GM10847 (cell line): Measurements from ENCODE around the gene CHRNA3.

Source experiments
- POLR2A ChIP-seq: IDR thresholded peaks from 2 replicates; pipeline ENCODE4 v1.6.1; 2011; ENCODE audit not compliant: insufficient read length; ENCODE audit errors: extremely low read depth

Gene CHRNA3

DNA sequence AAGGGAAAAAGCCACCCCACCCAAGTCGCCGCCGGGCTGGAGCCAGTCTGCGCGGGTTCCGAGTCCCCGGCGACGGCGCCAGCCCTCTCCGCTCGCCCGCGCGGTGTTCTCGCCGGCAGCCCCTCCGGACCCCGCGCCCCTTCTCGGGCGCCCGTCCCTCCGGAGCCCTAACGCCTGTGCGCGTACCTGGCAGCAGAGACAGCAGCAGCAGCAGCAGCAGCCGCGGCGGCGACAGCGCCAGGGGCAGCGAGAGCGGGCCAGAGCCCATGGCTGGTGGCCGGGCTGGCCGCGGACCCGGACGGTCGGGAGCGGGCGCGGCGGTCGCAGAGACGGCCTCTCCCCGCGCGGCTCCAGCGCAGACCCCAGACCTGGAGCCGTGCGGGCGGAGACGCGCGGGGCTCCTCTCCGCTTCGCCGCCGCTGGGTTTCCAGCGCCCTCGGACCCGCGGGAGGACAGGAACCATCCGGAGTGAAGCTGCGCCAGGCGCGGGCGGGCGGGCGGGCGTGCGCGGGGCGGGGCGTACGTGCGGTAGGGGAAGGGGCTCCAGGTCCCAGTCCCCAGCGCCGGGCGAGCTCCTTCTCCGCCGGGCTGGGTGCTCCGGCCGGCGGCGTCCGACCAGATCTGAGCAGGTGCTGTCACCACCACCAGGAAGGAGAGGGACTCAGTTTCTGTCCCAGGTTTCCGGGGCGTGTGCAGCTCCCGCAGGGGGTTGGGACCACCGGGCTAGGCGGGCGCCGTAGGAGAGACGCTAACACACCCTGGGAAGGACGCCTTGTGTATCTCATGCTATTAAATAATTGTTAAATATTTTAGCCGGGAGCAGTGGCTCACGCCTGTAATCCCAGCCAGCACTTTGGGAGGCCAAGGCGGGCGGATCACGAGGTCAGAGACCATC lies at the start of gene CHRNA3:
Gene CHRNA3, minus strand, starts transcription at position 470 of the 895 bp plus-strand sequence. Its CDS starts 202 bp downstream, at position 268.
- no peak for TF ChIP-seq POLR2A

DNA sequence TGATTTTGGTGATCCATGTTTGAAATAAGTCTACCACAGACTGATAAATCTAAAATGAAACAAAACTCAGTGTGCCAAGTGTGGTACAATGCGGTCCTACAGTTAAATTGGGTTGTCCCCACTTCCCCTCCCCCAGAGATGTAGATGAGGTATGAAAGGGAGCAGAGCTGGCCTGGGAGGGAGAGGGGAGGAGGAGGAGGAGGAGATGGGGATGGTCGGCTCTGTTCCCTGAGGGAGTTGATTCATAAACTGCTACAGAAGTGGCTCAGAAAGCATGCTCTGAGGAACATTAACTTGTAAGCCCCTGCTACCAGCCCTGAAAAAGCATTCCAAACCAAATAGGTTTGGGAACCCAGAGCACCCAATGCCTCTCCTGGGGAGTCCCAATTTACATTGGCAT lies 48.2 kb upstream of the CHRNA3 start:
- no peak for TF ChIP-seq POLR2A

DNA sequence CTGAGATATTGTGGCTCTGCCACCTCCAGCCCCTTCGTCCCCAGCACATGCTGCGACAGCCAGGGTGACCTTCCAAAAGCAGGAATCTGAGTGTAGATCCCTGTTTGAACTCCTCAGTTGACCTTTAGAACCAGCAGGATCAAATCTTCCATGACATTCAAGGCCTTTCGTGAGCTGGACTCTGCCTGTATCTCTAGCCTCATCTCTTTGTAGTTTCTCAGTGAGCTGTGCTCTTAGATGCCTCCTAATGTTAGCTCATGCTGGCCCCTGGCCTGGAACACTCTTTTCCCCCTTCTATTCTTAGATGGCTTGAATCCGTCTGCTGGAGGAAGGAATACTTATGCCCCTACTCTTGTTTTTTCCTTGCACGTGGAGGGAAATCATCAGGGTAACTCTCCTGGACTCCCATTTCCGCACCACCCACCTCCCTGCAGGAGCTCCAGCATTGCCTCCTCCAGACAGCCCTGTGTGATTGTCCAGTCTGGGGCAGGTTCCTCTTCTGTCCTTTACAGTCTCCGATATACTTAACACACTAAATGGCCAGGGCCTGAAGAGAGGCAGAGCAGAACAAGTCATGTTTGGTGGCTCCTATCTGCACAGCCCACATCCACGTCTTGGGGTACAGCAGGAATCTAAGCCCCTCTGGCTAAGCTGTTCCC lies 46.9 kb upstream of the CHRNA3 start:
- TF ChIP-seq POLR2A: no peak

- TF ChIP-seq POLR2A: no peak
Observed at GRCh38 chr15:78666010-78666409, 45.2 kb upstream of the CHRNA3 start.

GRCh38 chr15:78663703-78664102 lies 42.9 kb upstream of the CHRNA3 start:
- no peak for TF ChIP-seq POLR2A

DNA sequence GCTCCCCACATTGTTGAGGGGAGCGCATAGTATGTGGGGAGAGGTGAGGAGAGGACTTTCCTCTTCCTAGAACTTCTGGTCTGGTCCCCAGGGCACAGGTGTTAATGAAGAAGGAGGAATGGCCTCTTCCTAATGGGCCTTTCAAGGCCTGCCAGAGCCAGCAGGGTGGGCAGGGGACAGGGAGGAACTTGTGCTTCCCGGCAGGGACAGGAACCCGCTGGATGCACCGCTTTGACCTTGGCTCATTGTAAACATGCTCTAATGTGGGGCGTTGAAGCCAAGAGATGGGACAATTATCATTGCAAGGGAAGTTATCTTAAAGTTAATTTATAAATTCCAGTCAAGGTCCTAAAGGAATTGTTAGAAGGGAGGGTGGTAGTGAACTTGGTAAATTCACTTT lies 41.2 kb upstream of the CHRNA3 start:
- TF ChIP-seq POLR2A: no peak

DNA sequence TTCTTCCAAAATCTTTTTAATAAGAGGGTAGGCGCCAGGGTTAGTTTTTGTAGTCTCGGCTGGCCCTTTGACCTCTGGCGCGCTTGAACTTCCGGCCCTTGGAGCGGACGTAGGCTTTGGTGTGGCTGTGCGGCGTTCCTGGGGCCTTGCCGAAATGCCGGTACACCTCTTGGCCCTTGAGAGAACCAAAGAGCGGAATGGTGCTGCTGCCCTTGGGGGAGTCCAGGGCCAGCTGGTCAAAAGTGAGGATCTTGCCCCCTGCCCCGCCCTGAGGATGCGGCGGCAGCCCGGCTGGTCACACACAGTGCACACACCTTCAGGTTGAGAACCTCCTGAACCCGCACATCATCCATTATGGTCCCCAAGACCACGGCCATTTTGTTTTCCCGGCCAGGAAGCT lies 40.2 kb upstream of the CHRNA3 start:
- no peak for TF ChIP-seq POLR2A

DNA sequence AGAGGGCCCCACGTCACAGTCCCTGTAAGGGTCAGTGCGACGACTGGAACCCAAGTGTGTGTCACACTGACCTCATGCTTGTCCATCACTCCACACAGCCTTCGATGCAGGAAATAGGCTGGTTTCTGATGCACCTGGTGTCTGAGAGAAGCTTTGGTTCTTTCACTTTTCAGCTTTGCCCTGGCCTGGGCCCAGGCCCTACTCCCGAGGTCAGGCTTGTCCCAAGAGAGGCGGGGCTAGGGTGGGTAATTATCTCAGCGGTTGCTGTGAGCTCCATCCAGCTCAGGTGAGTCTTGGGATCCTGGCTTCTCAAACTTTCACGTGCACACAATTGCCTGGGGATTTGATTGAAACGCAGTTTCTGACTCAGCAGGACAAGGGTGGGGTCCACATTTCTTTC lies 39.8 kb upstream of the CHRNA3 start:
- no peak for TF ChIP-seq POLR2A

GRCh38 chr15:78658823-78659222 lies 38.0 kb upstream of the CHRNA3 start:
- no peak for TF ChIP-seq POLR2A

- TF ChIP-seq POLR2A: no peak
Observed at GRCh38 chr15:78654272-78654671, 33.5 kb upstream of the CHRNA3 start.

GRCh38 chr15:78651930-78652615 lies 31.3 kb upstream of the CHRNA3 start:
- TF ChIP-seq POLR2A: no peak

DNA sequence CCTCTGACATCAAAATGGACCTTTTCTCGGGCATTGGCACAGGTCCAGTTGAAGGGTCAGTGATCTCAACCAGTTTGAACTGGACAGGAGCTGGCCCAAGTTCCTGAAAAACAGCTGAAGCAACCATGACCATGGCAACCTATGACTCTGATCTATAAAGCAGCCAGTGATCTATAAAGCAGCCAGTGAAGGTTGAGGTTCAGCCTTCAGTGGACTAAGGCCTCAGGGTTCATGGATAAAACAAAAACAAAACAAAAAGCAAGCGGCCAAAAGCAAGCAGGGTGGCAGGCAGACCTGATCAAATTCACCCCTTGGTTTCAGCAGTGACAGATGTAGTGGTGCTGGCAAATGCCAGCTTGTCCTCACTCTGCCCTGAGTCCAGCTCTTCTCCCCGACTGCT lies 30.2 kb upstream of the CHRNA3 start:
- no peak for TF ChIP-seq POLR2A

DNA sequence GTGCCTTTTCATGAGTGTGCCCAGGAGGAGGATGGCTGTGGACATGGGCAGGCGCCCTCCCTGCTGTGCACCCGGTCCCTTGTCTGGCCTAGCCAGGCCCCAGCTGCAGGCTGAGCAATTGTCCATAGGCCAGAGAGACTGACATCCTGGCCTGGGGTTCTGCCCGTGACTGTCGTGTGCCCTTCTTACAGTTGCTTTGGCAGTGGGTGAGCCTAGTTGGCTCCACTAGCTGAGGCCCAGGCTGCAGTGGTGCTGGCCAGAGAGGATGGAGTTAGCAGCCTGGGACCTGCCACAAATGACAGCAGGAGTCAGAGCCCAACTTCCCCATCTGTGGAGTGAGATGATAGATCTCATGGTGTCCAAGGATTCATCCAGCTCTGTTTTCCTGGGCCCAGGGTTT lies 29.2 kb upstream of the CHRNA3 start:
- no peak for TF ChIP-seq POLR2A

GRCh38 chr15:78645009-78645408 lies 24.2 kb upstream of the CHRNA3 start:
- no peak for TF ChIP-seq POLR2A

GRCh38 chr15:78642331-78642730 lies 21.5 kb upstream of the CHRNA3 start:
- no peak for TF ChIP-seq POLR2A

DNA sequence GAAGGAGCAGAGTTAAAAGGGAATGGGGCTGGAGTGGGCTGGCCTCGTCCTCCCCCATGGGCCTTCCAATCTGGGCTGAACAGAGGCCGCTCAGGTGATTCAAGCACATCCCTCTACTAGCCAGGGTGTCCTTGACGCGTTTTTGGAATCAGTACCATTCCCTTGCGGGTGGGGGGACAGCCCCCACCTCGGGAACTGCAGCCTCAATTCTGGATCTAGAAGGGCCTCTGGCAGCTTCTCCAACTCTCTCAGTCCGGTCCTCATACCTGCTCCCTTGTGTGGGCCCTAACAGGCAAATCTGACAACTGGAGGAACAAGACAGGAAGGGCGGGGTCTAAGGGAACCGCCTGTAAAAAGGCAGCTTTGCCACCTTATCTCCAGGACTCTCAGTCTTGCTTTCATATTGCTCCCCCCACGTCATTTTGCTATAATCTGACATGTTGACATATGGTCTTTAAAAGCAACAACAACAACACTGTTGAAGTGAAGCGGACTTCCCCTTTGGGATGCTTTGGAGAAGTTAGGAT lies 21.0 kb upstream of the CHRNA3 start:
- no peak for TF ChIP-seq POLR2A
